Fibroblast of mammary gland (primary cell): Measurements from ENCODE around the gene DENND1B.

ENCODE experiments used
- DNase-seq: peaks from one replicate; pipeline ENCODE4 v3.0.0-alpha.2; 2010; ENCODE audit warnings: low read depth
- H3K4me3 ChIP-seq: 2 replicates; pipeline ENCODE4 v1.5.1; 2011; ENCODE audit warnings: low read depth, mild to moderate bottlenecking, low read length, moderate library complexity; ENCODE audit not compliant: control insufficient read depth
- TF ChIP-seq, protein P1 (sequence below): conservative IDR thresholded peaks from 2 replicates; pipeline ENCODE4 v1.5.1; 2011; ENCODE audit warnings: low read depth, low read length, inconsistent platforms; ENCODE audit not compliant: control insufficient read depth, insufficient read depth

The DENND1B gene

DNA sequence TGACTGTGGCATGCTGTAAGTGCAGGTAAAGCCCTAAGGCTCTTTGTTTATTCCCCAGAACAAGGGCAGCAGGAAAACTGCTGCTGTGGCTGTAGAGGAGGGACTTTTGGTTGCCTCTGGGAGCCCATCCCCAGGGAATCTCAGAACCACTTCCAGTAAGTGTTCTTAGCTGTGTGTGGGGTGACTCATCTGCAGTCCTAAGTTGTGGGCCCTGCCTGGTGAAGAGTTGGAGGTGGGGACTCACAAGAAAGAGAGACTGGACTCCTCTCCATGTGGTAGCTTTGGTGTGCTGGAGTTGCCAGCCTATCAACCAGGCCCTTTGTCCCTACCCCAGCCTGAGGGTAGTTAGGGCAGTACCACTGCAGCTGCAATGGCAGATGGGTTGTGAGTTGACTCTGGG, 24.0 kb upstream of the DENND1B start:
- TF ChIP-seq, protein P1, sequence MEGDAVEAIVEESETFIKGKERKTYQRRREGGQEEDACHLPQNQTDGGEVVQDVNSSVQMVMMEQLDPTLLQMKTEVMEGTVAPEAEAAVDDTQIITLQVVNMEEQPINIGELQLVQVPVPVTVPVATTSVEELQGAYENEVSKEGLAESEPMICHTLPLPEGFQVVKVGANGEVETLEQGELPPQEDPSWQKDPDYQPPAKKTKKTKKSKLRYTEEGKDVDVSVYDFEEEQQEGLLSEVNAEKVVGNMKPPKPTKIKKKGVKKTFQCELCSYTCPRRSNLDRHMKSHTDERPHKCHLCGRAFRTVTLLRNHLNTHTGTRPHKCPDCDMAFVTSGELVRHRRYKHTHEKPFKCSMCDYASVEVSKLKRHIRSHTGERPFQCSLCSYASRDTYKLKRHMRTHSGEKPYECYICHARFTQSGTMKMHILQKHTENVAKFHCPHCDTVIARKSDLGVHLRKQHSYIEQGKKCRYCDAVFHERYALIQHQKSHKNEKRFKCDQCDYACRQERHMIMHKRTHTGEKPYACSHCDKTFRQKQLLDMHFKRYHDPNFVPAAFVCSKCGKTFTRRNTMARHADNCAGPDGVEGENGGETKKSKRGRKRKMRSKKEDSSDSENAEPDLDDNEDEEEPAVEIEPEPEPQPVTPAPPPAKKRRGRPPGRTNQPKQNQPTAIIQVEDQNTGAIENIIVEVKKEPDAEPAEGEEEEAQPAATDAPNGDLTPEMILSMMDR = no peak
- H3K4me3 ChIP-seq = no peak overlapping the region
- peak; percentile 91 for DNase-seq

DNA sequence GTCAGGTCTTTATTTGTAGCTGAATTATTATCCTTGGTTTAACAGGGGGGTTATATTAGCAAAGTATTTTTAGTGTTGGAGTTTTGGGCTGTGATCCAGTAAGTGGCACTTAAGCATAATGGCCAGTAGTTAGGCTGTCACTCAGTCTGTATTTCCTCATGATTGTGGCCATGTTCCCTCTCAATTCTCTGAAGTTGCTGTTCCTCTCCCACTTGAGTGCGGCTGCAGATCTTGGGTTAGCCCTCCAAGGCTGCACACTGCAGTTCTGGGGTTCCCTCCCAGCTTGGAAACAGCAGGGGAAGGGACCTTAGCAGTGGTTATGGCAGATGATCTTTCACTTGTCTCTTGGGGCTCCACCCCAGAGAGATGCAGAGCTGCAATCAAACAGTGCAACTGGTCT, 23.2 kb upstream of the DENND1B start:
- no peak overlapping the region for H3K4me3 ChIP-seq
- TF ChIP-seq, protein P1 = no peak

DNA sequence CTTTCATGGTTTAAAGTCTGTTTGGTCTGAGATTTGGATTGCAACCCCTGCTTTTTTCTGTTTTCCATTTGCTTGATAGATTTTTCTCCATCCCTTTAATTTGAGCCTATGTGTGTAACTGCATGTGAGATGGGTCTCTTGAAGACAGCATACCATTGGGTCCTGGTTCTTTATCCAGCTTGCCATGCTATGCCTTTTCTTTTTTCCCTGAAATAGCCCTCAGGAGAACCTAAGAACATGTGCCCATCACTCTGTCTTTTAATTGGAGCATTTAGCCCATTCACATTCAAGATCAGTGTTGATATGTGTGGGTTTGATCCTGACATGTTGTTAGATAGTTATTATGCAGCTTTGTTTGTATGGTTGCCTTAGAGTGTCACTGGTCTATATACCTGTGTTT, 21.7 kb upstream of the DENND1B start:
- H3K4me3 ChIP-seq = no peak overlapping the region
- TF ChIP-seq, protein P1 = no peak
- DNase-seq = no peak

More for the DNA sequence above, 23.2 kb upstream of the DENND1B start:
- DNase-seq = no peak

DNA sequence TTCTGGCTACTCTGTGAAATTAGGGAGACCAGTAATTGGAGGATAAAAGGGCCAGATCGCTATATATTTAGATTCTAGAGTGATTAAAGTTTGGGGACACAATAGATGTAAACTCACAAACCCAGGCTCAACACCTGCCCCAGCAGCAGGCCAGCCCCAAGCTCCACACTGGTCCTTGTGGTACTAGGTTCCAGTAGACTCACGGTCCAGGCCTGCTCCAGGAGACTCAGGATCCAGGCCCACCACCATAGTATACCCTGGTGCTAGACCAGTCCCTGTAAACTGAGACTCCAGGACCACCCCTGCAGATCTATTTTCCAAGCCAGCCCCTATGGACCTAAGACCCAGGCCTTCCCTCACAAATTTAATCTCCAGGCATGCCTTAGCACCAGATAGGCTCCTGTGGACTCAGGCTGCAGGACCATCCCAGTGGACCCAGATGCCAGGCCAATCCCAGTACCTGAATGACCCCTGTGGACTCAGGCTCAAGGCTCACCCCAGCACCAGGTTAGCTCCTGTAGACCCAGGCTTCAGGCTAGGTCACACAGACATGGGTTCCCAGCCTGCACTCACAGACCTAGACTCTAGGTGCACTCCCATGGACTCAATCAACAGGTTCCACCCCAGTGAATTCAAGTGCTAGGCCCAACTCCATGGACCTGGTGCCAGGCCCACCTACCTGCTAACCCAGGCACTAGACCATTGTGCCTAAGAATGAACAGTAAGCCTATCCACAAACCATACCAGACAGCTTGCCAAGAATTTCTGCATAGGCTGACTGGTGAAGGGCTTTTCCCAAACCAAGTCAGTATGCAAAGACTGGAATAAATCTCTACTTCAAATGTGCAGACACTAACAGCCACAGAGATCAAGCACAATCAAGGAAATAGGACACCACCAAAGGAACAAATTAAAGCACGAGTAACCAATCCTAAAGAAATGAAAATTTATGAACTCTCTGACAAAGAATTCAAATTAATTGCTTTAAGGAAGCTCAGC, 13.8 kb upstream of the DENND1B start:
- no peak for DNase-seq
- no peak overlapping the region for H3K4me3 ChIP-seq
- TF ChIP-seq, protein P1 = no peak

DNA sequence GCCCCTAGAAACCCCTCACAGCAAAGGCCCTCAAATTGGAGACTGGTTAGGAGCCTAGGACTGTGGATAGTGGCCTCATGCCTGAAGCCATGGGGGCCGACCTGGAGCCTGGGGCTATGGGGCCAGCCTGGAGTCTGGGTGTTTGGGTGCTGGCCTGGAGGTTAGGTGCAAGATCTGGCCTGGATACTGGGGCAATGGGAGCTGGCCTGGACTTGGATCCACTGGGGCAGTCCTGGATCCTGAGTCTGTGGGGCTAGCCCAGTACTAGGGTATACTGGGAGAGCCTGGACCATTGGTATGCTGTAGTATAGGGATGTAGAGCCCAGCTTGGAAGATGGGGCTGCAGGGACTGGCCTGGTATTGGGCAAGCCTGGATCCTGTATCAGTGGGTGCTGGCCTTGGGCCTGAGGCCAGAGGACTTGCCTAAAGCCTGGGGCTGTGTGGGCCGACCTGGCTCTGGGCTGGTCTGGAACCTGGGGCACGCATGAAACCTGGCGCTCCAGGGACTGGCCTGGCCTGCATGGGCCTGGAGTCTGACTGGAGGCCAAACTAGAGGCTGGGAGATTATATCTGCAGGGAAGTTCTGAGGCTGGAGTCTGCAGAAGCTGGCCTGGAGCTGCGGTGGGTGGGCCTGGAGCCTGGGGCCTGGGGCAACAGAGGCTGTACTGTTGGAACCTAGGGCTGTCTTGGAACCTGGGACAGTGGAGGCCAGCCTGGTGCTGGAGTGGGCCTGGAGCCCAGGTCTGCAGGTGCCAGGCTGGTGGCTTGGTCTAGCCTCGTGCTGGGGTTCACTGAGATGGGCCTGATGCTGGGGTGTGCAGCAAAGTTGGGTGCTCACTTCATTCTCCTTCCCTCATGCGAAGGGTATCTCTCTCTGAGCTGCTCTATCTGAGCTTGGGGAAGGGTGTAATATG, 12.6 kb upstream of the DENND1B start:
- H3K4me3 ChIP-seq = no peak overlapping the region
- no peak for DNase-seq
- TF ChIP-seq, protein P1 = no peak

DNA sequence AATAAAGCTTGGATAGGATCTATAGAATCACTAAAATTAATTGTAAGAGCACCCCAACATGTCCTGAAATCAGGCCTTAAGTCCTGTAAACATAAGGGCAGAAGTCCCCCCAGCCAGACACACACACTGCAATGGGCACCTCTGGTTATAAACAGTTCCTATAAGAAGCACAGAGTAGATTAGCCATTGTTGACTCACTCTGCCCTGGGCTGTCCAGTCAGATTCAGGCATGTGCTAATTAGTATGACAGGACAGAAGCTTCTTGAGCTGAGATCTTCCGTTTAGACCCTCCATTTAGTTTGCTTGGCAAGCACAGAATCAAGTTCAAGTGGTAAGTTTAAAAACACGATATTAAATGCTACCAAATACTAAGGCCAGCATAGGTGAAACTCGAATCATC, 11.8 kb upstream of the DENND1B start:
- no peak overlapping the region for H3K4me3 ChIP-seq
- TF ChIP-seq, protein P1 = no peak
- DNase-seq = peak; percentile 48
